Mucosa of rectum (tissue), 2 donors: Measurements from ENCODE around the gene C5.
"Not testable (repeated sequence)": the region's sequence is repeated elsewhere in the genome, so short reads cannot be mapped to it uniquely, and the experiment has no call there.

Source experiments
- H3K27ac ChIP-seq, 2 donors: one replicate each; pipeline ENCODE4 v1.7.0; 2013; ENCODE audit warnings: inconsistent platforms in 2 of 2, low read depth in 2 of 2, low read length in 2 of 2
- H3K27me3 ChIP-seq, 2 donors: one replicate each; pipeline ENCODE4 v1.7.0; 2013; ENCODE audit warnings: low read length in 2 of 2; ENCODE audit not compliant: control insufficient read depth in 2 of 2, insufficient read depth in 2 of 2
- H3K36me3 ChIP-seq, 2 donors: one replicate each; pipeline ENCODE4 v1.7.0; 2013; ENCODE audit warnings: low read length in 2 of 2; ENCODE audit not compliant: control insufficient read depth in 2 of 2, insufficient read depth in 2 of 2
- H3K4me1 ChIP-seq, 2 donors: one replicate each; pipeline ENCODE4 v1.7.0; 2013; ENCODE audit warnings: low read length in 2 of 2, mild to moderate bottlenecking in 1 of 2; ENCODE audit not compliant: control insufficient read depth in 2 of 2, insufficient read depth in 2 of 2
- H3K4me3 ChIP-seq, 2 donors: one replicate each; pipeline ENCODE4 v1.7.0; 2013; ENCODE audit warnings: low read length in 2 of 2
- H3K9ac ChIP-seq, 2 donors: one replicate each; pipeline ENCODE4 v1.7.0; 2013; ENCODE audit warnings: low read length in 2 of 2, low read depth in 1 of 2, mild to moderate bottlenecking in 1 of 2
- H3K9me3 ChIP-seq, 2 donors: one replicate each; pipeline ENCODE4 v1.7.0; 2013; ENCODE audit warnings: low read length in 2 of 2; ENCODE audit not compliant: control insufficient read depth in 2 of 2
- donor health status: healthy.
- donor health status: Normal muscosa, but diverticular disease.

The C5 gene

DNA sequence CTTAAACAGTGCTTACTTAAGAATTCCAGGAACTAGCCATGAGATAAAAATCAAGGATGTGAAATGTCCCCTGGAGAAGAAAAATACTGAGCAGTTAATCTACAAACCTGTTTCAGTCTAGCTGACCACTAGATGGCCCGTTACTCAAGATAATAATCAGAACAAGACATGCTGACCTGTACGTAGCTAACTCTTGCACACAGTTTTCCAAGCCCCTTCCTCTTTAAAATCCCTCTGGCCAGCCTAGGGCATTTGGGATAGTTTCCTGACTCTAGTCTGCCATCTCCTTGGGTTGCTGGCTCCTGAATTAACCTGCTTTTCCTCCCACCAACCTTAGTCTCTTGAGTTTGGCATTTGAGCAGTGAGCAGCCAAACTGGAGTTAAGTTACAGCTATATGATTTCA is 64.3 kb downstream of the C5 start:
- Histone ChIP-seq H3K36me3 (no peaks in the 10 kb centered on the region), H3K27me3 (no peaks in the 10 kb centered on the region), H3K4me3 (no peak overlapping the region), H3K9ac (no peak overlapping the region), H3K4me1 (no peaks in the 10 kb centered on the region), H3K27ac (no peak overlapping the region), H3K9me3 (no peaks in the 10 kb centered on the region)

DNA sequence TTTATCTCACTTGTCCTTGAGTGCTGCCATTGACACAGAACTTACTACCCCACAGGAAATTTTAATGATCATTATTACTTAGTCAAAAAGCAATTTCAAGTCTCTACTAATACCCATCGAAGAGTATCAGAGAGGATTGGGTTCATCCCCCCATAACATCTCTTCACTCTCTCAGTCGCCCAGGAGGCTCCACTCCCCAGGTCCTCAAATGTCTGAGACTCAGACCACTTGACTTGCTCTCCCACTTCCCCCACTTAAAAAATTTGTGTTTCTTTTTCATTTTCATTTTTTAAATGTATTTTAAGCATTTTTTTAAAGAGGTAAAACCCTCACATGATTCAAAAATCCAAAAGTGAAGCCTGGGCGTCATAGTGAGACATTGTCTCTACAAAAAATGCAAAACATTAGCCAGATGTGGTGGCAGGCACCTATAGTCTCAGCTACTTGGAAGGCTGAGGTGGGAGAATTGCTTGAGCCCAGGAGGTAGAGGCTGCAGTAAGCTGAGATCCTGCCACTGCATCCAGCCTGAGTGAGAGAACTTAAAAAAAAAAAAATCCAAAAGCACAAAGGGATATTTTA is 66.7 kb downstream of the C5 start:
- Histone ChIP-seq H3K27ac (no peak overlapping the region), H3K9ac (no peak overlapping the region), H3K27me3 (no peaks in the 10 kb centered on the region), H3K36me3 (peaks cover 0 to 2% of the 10 kb centered on the region in 2 donors), H3K4me3 (no peak overlapping the region), H3K4me1 (no peaks in the 10 kb centered on the region), H3K9me3 (no peaks in the 10 kb centered on the region)

DNA sequence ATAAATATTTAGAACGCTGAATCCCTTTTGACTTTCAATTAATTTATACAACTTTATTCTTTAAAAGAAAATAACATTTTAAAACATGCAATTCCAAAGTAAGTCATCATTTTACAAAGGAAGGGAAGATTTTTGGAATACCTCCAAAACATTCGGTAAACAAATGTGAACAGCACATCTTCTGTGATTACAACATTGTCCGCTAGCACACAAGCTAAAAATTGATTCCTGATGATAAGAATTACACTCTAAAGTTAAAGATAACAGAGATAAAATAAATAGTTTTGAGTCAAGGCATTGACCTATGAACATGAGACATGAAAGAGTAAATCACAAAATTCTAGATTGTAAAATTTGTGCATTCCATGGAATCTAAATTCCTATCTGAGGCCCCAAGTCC is 67.2 kb downstream of the C5 start:
- Histone ChIP-seq H3K9me3 (no peaks in the 10 kb centered on the region), H3K27me3 (no peaks in the 10 kb centered on the region), H3K9ac (no peak overlapping the region), H3K36me3 (peaks cover 0 to 2% of the 10 kb centered on the region in 2 donors), H3K4me3 (no peak overlapping the region), H3K27ac (no peak overlapping the region), H3K4me1 (no peaks in the 10 kb centered on the region)

DNA sequence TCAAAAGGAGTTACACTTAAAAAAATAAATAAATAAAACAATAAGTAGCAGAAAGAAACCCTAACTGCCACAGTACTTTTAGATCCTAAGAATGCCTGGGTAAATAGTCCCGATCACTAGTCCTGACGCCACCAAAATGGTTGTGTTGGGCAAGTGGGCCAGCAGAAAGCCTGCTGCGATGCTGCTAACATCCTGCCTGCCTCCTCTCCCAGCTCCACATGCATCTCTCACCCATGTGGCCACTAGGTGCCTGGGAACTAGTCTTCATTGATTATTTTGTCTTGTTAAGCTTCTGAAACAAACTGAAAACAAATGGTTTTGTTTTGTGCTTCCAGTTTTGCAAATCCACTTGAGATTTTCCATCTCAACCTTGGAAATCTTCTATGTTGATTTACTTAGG is 69.1 kb downstream of the C5 start:
- Histone ChIP-seq H3K4me1 (no peaks in the 10 kb centered on the region), H3K36me3 (peaks cover 0 to 2% of the 10 kb centered on the region in 2 donors), H3K4me3 (no peak overlapping the region), H3K27ac (no peak overlapping the region), H3K27me3 (no peaks in the 10 kb centered on the region), H3K9me3 (no peaks in the 10 kb centered on the region), H3K9ac (no peak overlapping the region)

DNA sequence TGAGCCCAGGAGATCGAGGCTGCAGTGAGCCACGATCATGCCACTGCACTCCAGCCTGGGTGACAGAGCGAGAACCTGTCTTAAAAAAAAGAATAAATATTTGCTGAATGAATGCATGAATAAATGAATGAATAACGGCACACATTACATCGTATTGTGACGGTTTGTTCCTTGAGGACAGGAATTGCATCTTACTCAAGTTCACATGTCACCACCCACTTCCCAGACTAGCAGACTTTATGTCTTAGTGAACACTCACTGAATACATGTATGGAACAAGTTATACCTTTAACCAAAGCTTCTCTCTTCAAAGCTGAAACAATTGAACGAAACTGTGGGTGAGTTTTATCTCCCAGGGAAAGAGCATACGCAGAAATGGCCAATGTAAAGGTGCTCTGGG is 70.3 kb downstream of the C5 start:
- Histone ChIP-seq H3K4me1 (no peaks in the 10 kb centered on the region), H3K27me3 (no peaks in the 10 kb centered on the region), H3K9me3 (no peaks in the 10 kb centered on the region), H3K36me3 (peaks cover 0 to 2% of the 10 kb centered on the region in 2 donors), H3K4me3 (no peak overlapping the region), H3K27ac (no peak overlapping the region), H3K9ac (no peak overlapping the region)

DNA sequence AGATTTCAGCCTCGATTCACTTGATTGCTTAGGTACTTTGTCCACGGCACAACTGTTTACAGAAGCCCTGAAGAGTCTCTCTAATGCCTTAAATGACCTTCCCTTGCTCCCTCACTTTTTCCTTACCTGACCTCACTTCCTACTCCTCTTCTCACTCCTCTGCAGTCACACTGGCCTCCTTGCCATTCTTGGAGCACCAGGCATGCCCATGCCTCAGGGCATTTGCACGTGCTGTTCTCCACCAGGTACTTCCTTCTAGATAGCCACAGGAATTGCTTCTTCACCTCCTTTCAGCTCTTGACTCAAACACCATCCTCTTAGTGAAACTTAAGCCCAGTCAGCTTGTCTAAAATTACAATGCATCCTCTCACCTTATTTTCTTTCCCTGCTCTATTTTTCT is 71.1 kb downstream of the C5 start:
- H3K27me3 ChIP-seq = no peaks in the 10 kb centered on the region
- H3K9ac ChIP-seq = no peak overlapping the region
- no peak overlapping the region for H3K27ac ChIP-seq

DNA sequence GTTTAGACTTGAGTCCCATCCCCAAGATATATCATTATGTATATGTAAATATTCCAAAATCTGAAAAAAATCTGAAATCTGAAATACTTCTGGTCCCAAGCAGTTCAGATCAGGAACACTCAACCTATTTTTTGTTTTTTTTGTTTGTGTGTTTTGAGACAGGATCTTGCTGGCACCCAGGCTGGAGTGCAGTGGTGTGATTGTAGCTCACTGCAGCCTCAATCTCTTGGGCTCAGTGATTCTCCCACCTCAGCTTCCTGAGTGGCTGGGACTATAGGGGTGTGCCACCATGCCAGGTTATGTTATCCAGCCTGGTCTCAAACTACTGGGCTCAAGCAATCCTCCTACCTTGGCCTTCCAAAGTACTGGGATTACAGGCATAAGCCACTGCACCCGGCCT is 72.8 kb downstream of the C5 start:
- H3K4me1 ChIP-seq = no peaks in the 10 kb centered on the region
- no peak overlapping the region for H3K4me3 ChIP-seq
- H3K36me3 ChIP-seq = peaks cover 0 to 2% of the 10 kb centered on the region in 2 donors
- H3K27me3 ChIP-seq = no peaks in the 10 kb centered on the region
- no peak overlapping the region for H3K27ac ChIP-seq
- no peak overlapping the region for H3K9ac ChIP-seq
- H3K9me3 ChIP-seq = no peaks in the 10 kb centered on the region

More for the DNA sequence above, 71.1 kb downstream of the C5 start:
- no peaks in the 10 kb centered on the region for H3K9me3 ChIP-seq
- peaks cover 0 to 2% of the 10 kb centered on the region in 2 donors for H3K36me3 ChIP-seq
- H3K4me1 ChIP-seq = no peaks in the 10 kb centered on the region
- H3K4me3 ChIP-seq = no peak overlapping the region

DNA sequence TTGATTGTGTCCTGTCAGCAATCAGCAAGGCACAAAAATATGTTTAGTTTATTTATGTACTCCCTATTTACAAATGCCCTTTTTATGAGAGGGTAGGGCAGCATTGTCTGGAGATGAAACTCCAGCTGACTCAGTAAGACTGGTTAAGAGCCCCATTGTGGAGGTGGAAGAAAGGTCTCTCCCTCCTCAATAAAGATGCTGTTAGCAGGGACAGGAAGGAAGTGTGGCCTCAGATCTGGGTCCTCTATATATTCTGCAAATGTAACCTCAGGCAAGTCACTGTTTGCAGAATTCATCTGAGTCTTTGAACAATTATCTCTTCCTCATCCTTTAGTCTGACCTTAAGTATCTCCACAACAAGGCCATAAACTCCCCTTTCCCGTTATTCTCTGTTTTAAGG is 75.2 kb downstream of the C5 start:
- Histone ChIP-seq H3K27ac (no peak overlapping the region), H3K27me3 (no peaks in the 10 kb centered on the region), H3K36me3 (peaks cover 0 to 2% of the 10 kb centered on the region in 2 donors), H3K9me3 (no peaks in the 10 kb centered on the region), H3K4me1 (no peaks in the 10 kb centered on the region), H3K4me3 (no peak overlapping the region), H3K9ac (no peak overlapping the region)

DNA sequence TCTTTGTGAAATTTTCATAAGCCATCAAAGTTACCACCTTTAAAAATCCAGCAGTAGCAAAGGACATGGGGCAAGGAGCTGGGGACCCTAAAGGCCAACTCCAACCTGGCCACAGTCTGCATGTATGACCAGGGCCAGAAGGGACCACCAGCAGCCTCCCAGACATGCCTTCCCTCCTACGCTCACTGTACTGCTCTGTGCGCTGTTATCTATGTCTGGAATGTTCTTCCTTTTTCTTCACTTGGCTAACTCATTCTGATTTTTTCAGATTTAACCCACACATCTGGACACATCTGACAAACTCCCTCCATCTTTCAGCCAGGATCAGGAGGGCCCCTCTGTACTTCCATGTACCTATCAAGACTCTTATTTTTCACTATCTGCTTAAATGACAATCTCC is 75.9 kb downstream of the C5 start:
- H3K27me3 ChIP-seq = no peaks in the 10 kb centered on the region
- H3K27ac ChIP-seq = no peak overlapping the region
- no peaks in the 10 kb centered on the region for H3K36me3 ChIP-seq
- H3K9me3 ChIP-seq = no peaks in the 10 kb centered on the region
- no peak overlapping the region for H3K4me3 ChIP-seq
- H3K9ac ChIP-seq = no peak overlapping the region
- no peaks in the 10 kb centered on the region for H3K4me1 ChIP-seq

DNA sequence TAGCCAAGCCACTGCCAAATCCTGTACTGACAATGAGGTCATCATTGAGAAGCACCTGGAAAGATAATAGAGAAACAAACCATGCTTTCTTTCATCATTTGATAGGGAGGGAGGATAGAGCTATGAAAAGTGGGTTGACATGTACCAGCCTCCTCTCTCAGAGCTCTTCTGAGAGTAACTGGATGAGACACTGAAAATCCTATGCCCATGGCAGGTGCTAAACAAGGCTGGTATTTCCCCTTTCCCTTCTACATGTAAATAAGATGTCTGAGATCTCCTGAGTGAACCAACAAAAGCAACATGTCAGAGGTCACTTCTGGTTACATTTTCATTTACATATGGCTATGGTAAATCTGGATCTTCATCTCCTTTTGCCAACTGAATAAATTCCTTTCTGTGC is 78.1 kb downstream of the C5 start:
- Histone ChIP-seq H3K27ac (no peak overlapping the region), H3K36me3 (no peaks in the 10 kb centered on the region), H3K9me3 (no peaks in the 10 kb centered on the region), H3K9ac (no peak overlapping the region), H3K4me3 (no peak overlapping the region), H3K27me3 (no peaks in the 10 kb centered on the region), H3K4me1 (no peaks in the 10 kb centered on the region)

DNA sequence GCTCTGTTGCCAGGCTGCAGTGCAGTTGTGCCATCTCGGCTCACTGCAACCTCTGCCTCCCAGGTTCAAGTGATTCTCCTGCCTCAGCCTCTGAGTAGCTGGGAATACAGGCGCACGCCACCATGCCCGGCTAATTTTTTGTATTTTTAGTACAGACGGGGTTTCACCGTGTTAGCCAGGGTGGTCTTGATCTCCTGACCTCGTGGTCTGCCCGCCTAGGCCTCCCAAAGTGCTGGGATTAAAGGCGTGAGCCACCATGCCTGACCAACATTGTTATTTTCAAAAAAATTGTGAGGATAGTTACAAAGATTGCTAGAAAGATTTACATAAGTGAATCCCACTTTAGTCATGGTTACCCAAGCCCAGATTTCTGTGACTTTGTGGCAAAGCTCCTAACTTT is 78.6 kb downstream of the C5 start:
- not testable (repeated sequence) for H3K36me3 ChIP-seq, H3K9ac ChIP-seq, H3K4me3 ChIP-seq, H3K9me3 ChIP-seq, H3K27me3 ChIP-seq, H3K4me1 ChIP-seq, H3K27ac ChIP-seq
